Nephron (organoid): Measurements from ENCODE around the gene LRRC3.

Source experiments
- H3K27ac Mint-ChIP-seq, 3 experiments: 2 replicates each; pipeline ENCODE4 v1.8.0; 2020; ENCODE audit warnings: mixed read lengths in 3 of 3, mild to moderate bottlenecking in 2 of 3, moderate library complexity in 1 of 3
- H3K27me3 Mint-ChIP-seq: 2 replicates; pipeline ENCODE4 v1.8.0; 2021; ENCODE audit warnings: low read depth, mild to moderate bottlenecking, moderate library complexity, mixed read lengths
- H3K36me3 Mint-ChIP-seq: 2 replicates; pipeline ENCODE4 v1.8.0; 2020; ENCODE audit warnings: low read depth, mixed read lengths
- H3K4me1 Mint-ChIP-seq: 2 replicates; pipeline ENCODE4 v1.8.0; 2020; ENCODE audit warnings: mixed read lengths
- H3K4me3 Mint-ChIP-seq, 3 experiments: 2 replicates each; pipeline ENCODE4 v1.8.0; 2020; ENCODE audit warnings: mild to moderate bottlenecking in 3 of 3, mixed read lengths in 3 of 3, moderate library complexity in 2 of 3
- H3K9me3 Mint-ChIP-seq: 2 replicates; pipeline ENCODE4 v1.8.0; 2020; ENCODE audit warnings: mixed read lengths
- TF ChIP-seq, protein P1 (sequence below), 3 experiments: fragments of 200-600 bp; sonication (generic); IDR thresholded peaks; one replicate each; pipeline ENCODE4 v1.5.0; 2021; ENCODE audit warnings: antibody characterized with exemption in 3 of 3; ENCODE audit not compliant: unreplicated experiment in 3 of 3

LRRC3 gene

GRCh38 chr21:44484498-44485253 lies 29.4 kb downstream of the LRRC3 start:
- H3K4me1 Mint-ChIP-seq: no peaks in the 10 kb centered on the region
- H3K27me3 Mint-ChIP-seq: peaks cover 6% of the 10 kb centered on the region
- TF ChIP-seq, protein P1, sequence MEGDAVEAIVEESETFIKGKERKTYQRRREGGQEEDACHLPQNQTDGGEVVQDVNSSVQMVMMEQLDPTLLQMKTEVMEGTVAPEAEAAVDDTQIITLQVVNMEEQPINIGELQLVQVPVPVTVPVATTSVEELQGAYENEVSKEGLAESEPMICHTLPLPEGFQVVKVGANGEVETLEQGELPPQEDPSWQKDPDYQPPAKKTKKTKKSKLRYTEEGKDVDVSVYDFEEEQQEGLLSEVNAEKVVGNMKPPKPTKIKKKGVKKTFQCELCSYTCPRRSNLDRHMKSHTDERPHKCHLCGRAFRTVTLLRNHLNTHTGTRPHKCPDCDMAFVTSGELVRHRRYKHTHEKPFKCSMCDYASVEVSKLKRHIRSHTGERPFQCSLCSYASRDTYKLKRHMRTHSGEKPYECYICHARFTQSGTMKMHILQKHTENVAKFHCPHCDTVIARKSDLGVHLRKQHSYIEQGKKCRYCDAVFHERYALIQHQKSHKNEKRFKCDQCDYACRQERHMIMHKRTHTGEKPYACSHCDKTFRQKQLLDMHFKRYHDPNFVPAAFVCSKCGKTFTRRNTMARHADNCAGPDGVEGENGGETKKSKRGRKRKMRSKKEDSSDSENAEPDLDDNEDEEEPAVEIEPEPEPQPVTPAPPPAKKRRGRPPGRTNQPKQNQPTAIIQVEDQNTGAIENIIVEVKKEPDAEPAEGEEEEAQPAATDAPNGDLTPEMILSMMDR (IDR thresholded peaks at IDR 0.05; ENCODE audit: unreplicated experiment in 3 of 3): no peak
- peak overlapping the region; percentile 19 to 40 (median 33) for H3K27ac Mint-ChIP-seq
- H3K4me3 Mint-ChIP-seq: peak overlapping the region; percentile 78 to 88 (median 87)
- no peaks in the 10 kb centered on the region for H3K36me3 Mint-ChIP-seq
- peaks cover 9% of the 10 kb centered on the region for H3K9me3 Mint-ChIP-seq

- peaks cover 6% of the 10 kb centered on the region for H3K27me3 Mint-ChIP-seq
- peaks cover 5% of the 10 kb centered on the region for H3K36me3 Mint-ChIP-seq
- TF ChIP-seq, protein P1 (IDR thresholded peaks at IDR 0.05; ENCODE audit: unreplicated experiment in 3 of 3): peak in 2 of 3 experiments; percentile 26 to 32
- peaks cover 13% of the 10 kb centered on the region for H3K9me3 Mint-ChIP-seq
- H3K27ac Mint-ChIP-seq: peak overlapping the region; percentile 19 to 40 (median 33)
- H3K4me1 Mint-ChIP-seq: no peaks in the 10 kb centered on the region
- H3K4me3 Mint-ChIP-seq: peak overlapping the region; percentile 78 to 88 (median 87)
Observed at GRCh38 chr21:44485254-44485793, 30.0 kb downstream of the LRRC3 start.

- TF ChIP-seq, protein P1 (IDR thresholded peaks at IDR 0.05; ENCODE audit: unreplicated experiment in 3 of 3): no peak
- H3K27me3 Mint-ChIP-seq: peaks cover 6% of the 10 kb centered on the region
- H3K9me3 Mint-ChIP-seq: peaks cover 13% of the 10 kb centered on the region
- no peaks in the 10 kb centered on the region for H3K4me1 Mint-ChIP-seq
- H3K27ac Mint-ChIP-seq: peak overlapping the region in 2 of 3 experiments; percentile 4 to 40
- peaks cover 5% of the 10 kb centered on the region for H3K36me3 Mint-ChIP-seq
- peak overlapping the region; percentile 78 to 88 (median 87) for H3K4me3 Mint-ChIP-seq
Observed at GRCh38 chr21:44485796-44486195, 30.5 kb downstream of the LRRC3 start.

DNA sequence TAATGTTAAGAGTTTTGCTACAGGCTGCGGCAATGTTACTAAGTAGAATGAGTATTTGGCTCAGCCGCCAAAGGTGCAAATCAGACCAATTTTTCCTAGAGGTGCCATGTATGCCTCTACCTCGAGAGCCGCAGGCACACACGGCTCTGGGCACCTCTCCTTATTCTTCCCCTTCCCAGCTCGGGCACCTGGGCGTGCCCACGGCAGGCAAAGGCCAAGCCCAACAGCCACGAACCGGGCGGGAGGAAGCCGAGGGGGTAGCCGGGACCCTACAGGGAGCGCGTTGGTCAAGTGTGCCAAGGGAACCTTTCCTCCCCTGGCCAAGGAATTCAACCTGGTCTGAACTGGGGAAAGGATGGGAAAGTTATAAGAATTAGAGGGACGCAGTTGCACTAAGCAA lies 31.0 kb downstream of the LRRC3 start:
- peaks cover 16% of the 10 kb centered on the region for H3K9me3 Mint-ChIP-seq
- H3K27me3 Mint-ChIP-seq: peaks cover 6% of the 10 kb centered on the region
- H3K4me3 Mint-ChIP-seq: peak overlapping the region; percentile 78 to 88 (median 87)
- peaks cover 5% of the 10 kb centered on the region for H3K36me3 Mint-ChIP-seq
- no peaks in the 10 kb centered on the region for H3K4me1 Mint-ChIP-seq
- H3K27ac Mint-ChIP-seq: peak overlapping the region in 1 of 3 experiments; percentile 4
- TF ChIP-seq, protein P1 (IDR thresholded peaks at IDR 0.05; ENCODE audit: unreplicated experiment in 3 of 3): no peak

DNA sequence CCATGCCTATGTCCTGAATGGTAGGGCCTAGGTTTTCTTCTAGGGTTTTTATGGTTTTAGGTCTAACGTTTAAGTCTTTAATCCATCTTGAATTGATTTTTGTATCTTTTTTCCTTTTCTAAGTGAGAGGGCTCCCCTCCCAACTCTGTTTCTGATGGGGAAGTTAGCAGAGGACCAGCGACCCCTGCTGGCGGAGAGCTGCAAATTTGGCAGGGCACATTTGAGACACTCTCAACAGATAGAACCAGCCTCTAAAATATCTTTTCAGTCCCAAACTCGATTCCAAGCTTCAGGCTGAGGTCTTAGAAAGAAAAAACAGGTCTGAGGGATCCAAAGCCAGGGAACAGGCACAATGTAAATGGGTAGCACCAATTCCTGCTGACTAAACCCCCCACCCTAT lies 32.5 kb downstream of the LRRC3 start:
- Mint-ChIP-seq H3K27me3 (peaks cover 6% of the 10 kb centered on the region), H3K36me3 (peaks cover 17% of the 10 kb centered on the region), H3K4me3 (peak overlapping the region in 1 of 3 experiments; percentile 19), H3K27ac (no peak overlapping the region), H3K4me1 (no peaks in the 10 kb centered on the region), H3K9me3 (peaks cover 26% of the 10 kb centered on the region)
- TF ChIP-seq, protein P1 (IDR thresholded peaks at IDR 0.05; ENCODE audit: unreplicated experiment in 3 of 3): peak in 1 of 3 experiments; percentile 17
